DOHH2 (cell line): ENCODE data around the gene ALG12.

Source experiments
- H3F3A ChIP-seq: fragments of 200-600 bp; sonication (generic), shearing (Covaris generic); 2 replicates; pipeline ENCODE4 v1.6.0; 2016; ENCODE audit warnings: antibody characterized with exemption, mild to moderate bottlenecking; ENCODE audit not compliant: control insufficient read depth, insufficient read depth
- H3K27ac ChIP-seq: fragments of 200-600 bp; sonication (generic); 2 replicates; pipeline ENCODE4 v1.5.1; 2014; ENCODE audit warnings: low read depth, mild to moderate bottlenecking, low read length, moderate library complexity
- H3K27me3 ChIP-seq: fragments of 200-600 bp; sonication (generic); 2 replicates; pipeline ENCODE4 v1.6.1; 2014; ENCODE audit warnings: mild to moderate bottlenecking, low read length, mixed read lengths; ENCODE audit not compliant: control insufficient read depth
- H3K36me3 ChIP-seq: fragments of 200-600 bp; sonication (generic); 2 replicates; pipeline ENCODE4 v1.6.1; 2014; ENCODE audit warnings: mild to moderate bottlenecking, low read length, moderate library complexity, mixed read lengths; ENCODE audit not compliant: control insufficient read depth
- H3K4me1 ChIP-seq: fragments of 200-600 bp; sonication (generic); 2 replicates; pipeline ENCODE4 v1.6.1; 2014; ENCODE audit warnings: mild to moderate bottlenecking, low read length, mixed read lengths; ENCODE audit not compliant: control insufficient read depth
- H3K4me2 ChIP-seq: fragments of 200-600 bp; sonication (generic); 2 replicates; pipeline ENCODE4 v1.6.0; 2014; ENCODE audit warnings: mild to moderate bottlenecking, low read length, moderate library complexity
- H3K4me3 ChIP-seq: fragments of 200-600 bp; sonication (generic); 2 replicates; pipeline ENCODE4 v1.5.1; 2014; ENCODE audit warnings: mild to moderate bottlenecking, low read length, mixed read lengths
- H3K79me2 ChIP-seq: fragments of 200-600 bp; sonication (generic); 2 replicates; pipeline ENCODE4 v1.6.1; 2014; ENCODE audit warnings: mild to moderate bottlenecking, low read length, mixed read lengths; ENCODE audit not compliant: control insufficient read depth
- H3K9me2 ChIP-seq: fragments of 200-600 bp; sonication (generic); replicated peaks from 2 replicates; pipeline ENCODE4 v1.6.1; 2014; ENCODE audit warnings: mild to moderate bottlenecking, low read length, mixed read lengths; ENCODE audit not compliant: control insufficient read depth
- H3K9me3 ChIP-seq: fragments of 200-600 bp; sonication (generic); 2 replicates; pipeline ENCODE4 v1.6.1; 2014; ENCODE audit warnings: antibody characterized with exemption, low read length, mixed read lengths; ENCODE audit not compliant: control insufficient read depth, insufficient read depth
- H4K20me1 ChIP-seq: fragments of 200-600 bp; sonication (generic); 2 replicates; pipeline ENCODE4 v1.6.0; 2014; ENCODE audit warnings: low read depth, mild to moderate bottlenecking, antibody characterized with exemption, low read length, moderate library complexity; ENCODE audit not compliant: control insufficient read depth, insufficient read depth
- EZH2phosphoT487 ChIP-seq: fragments of 200-600 bp; sonication (generic); IDR thresholded peaks from 2 replicates; pipeline ENCODE4 v1.6.1; 2017; ENCODE audit warnings: borderline replicate concordance, mild to moderate bottlenecking, antibody characterized with exemption, low read length, moderate library complexity, mixed read lengths
- TF ChIP-seq, protein P1 (sequence below): fragments of 200-600 bp; sonication (generic); IDR thresholded peaks from one replicate; pipeline ENCODE4 v1.5.1; 2014; ENCODE audit warnings: antibody characterized with exemption, mild to moderate bottlenecking, low read depth, low read length; ENCODE audit not compliant: poor library complexity, severe bottlenecking

The ALG12 gene

DNA sequence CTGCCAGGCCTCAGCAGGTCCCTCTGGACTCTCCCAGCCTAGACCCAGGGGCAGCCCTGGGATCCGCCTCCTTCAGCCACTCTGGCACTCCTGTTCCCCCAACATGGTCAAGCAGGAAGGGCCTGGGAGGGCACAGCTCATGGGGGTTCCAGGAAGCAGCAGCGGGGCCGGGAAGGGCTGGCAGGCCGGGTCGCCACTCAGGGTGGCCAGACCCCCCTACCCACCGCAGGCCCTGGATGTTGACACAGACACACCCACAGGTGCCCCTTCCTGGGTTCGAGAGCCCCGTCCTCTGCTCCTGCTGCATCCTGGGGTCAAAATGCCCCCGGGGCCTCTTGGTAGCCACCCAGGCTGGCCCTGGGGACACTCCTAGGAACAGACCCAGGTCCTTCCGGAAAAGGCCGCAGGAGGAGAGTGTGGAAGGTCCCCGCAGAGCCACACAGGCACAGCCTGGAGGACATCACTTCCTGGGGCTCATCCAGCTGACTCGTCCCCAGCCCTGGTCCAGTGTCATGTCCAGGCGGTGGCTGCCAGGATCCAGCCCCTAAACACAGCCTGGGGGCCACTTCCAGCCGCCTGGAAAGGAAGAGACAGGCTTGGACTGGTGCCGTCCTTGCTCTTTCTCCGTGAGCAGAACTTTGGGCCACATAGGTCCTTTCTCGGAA is 35.6 kb upstream of the ALG12 start:
- no peak overlapping the region for H3K4me3 ChIP-seq
- H3K4me1 ChIP-seq: peaks cover 16% of the 10 kb centered on the region
- no peaks in the 10 kb centered on the region for H3K36me3 ChIP-seq
- no peaks in the 10 kb centered on the region for H3K9me2 ChIP-seq
- no peak overlapping the region for H3K27ac ChIP-seq
- H3K4me2 ChIP-seq: no peak overlapping the region
- H3K9me3 ChIP-seq: no peaks in the 10 kb centered on the region
- no peaks in the 10 kb centered on the region for H3K27me3 ChIP-seq
- TF ChIP-seq, protein P1, sequence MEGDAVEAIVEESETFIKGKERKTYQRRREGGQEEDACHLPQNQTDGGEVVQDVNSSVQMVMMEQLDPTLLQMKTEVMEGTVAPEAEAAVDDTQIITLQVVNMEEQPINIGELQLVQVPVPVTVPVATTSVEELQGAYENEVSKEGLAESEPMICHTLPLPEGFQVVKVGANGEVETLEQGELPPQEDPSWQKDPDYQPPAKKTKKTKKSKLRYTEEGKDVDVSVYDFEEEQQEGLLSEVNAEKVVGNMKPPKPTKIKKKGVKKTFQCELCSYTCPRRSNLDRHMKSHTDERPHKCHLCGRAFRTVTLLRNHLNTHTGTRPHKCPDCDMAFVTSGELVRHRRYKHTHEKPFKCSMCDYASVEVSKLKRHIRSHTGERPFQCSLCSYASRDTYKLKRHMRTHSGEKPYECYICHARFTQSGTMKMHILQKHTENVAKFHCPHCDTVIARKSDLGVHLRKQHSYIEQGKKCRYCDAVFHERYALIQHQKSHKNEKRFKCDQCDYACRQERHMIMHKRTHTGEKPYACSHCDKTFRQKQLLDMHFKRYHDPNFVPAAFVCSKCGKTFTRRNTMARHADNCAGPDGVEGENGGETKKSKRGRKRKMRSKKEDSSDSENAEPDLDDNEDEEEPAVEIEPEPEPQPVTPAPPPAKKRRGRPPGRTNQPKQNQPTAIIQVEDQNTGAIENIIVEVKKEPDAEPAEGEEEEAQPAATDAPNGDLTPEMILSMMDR: no peak
- no peak for TF ChIP-seq EZH2phosphoT487
- H4K20me1 ChIP-seq: no peaks in the 10 kb centered on the region
- H3F3A ChIP-seq: no peaks in the 10 kb centered on the region
- no peaks in the 10 kb centered on the region for H3K79me2 ChIP-seq

GRCh38 chr22:49953027-49953679 is 34.9 kb upstream of the ALG12 start:
- Histone ChIP-seq H3K36me3 (no peaks in the 10 kb centered on the region), H3K9me3 (no peaks in the 10 kb centered on the region), H3K27ac (no peak overlapping the region), H3F3A (no peaks in the 10 kb centered on the region), H3K4me2 (no peak overlapping the region), H3K9me2 (no peaks in the 10 kb centered on the region), H3K79me2 (no peaks in the 10 kb centered on the region), H3K27me3 (no peaks in the 10 kb centered on the region), H3K4me3 (no peak overlapping the region), H3K4me1 (peaks cover 20% of the 10 kb centered on the region), H4K20me1 (no peaks in the 10 kb centered on the region)
- TF ChIP-seq, protein P1: no peak
- TF ChIP-seq EZH2phosphoT487: no peak

DNA sequence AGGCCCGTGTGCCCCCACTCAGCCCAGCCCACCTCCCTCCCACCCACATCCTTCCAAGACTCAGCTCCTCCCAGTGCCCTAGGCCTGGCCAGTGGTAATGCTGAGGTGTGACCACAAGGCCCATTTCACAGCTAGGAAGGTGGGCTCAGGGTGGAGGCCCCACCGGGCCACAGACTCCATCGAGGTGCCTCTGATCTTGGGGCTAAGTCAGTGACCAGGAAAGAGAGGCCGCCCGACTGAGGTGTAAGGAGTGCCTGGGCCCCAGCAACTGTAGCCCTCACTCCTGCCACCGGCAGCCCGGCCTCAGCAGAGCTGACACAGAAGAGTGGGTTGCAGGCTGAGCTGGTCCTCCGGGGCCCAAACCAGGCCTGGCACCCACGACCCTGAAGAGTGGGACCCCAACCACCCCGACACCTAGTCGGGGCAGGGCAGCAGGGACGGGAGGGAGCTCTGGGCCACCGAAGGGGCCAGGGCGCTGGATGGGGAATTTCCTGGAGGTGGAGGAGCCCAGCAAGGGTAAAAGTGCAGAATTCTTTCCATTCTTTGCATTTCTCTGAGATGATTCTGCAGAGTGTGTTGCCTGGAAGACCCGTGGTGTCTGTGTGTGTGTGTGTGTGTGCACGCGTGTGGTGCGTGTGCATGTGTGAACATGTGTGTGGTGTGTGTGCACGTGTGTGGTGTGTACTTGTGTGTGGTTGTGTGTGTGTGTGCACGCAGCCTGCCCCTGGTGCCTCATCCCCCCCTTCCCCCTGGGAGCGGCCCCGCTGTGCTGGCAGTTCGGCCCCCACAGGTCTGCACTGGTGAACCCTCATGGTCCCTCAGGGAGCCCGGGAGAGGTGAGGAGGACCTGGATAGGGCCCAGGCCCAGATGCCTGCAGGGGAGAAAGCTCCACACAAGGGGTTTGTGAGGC is 34.0 kb upstream of the ALG12 start:
- H3K9me2 ChIP-seq: no peaks in the 10 kb centered on the region
- no peaks in the 10 kb centered on the region for H3F3A ChIP-seq
- H4K20me1 ChIP-seq: no peaks in the 10 kb centered on the region
- H3K4me2 ChIP-seq: no peak overlapping the region
- H3K4me1 ChIP-seq: peaks cover 20% of the 10 kb centered on the region
- H3K79me2 ChIP-seq: no peaks in the 10 kb centered on the region
- TF ChIP-seq, protein P1: no peak
- no peak for TF ChIP-seq EZH2phosphoT487
- H3K4me3 ChIP-seq: no peak overlapping the region
- no peaks in the 10 kb centered on the region for H3K27me3 ChIP-seq
- no peaks in the 10 kb centered on the region for H3K9me3 ChIP-seq
- H3K36me3 ChIP-seq: no peaks in the 10 kb centered on the region
- H3K27ac ChIP-seq: no peak overlapping the region
